Measurements from ENCODE around the gene NR2C2AP.

NR2C2AP gene

GRCh38 chr19:19203012-19203856 is at the start of gene NR2C2AP:
Gene NR2C2AP, minus strand, starts transcription at chr19:19203414. Its CDS starts 354 bp downstream, at chr19:19203060.
- DNase-seq (ENCODE audit: low read depth, low spot score): peak; percentile 83
- Histone ChIP-seq H3K27ac (peak within 1 kb of the TSS; percentile 44), H3K4me3 (peak within 1 kb of the TSS; percentile 77), H3K36me3 (ENCODE audit: insufficient read depth, low read length) (peaks cover 14% of the 10 kb centered on the region), H3K9me3 (ENCODE audit: low read depth, low read length) (no peaks in the 10 kb centered on the region), H3K9ac (ENCODE audit: insufficient read length) (peak within 1 kb of the TSS; percentile 85)
- TF ChIP-seq FOXP2 (optimal IDR thresholded peaks at IDR 0.05; ENCODE audit: control extremely low read depth, extremely low read length, insufficient read depth) (no peak), POLR2AphosphoS5 (IDR thresholded peaks at IDR 0.05; ENCODE audit: borderline replicate concordance, low read depth, low read length) (peak; percentile 83), EZH2 (IDR thresholded peaks at IDR 0.05) (no peak)

- H3K9ac ChIP-seq (ENCODE audit: insufficient read length): no peak overlapping the region
- H3K27ac ChIP-seq: no peak overlapping the region
- TF ChIP-seq EZH2 (IDR thresholded peaks at IDR 0.05) (no peak), POLR2AphosphoS5 (IDR thresholded peaks at IDR 0.05; ENCODE audit: borderline replicate concordance, low read depth, low read length) (no peak), FOXP2 (optimal IDR thresholded peaks at IDR 0.05; ENCODE audit: control extremely low read depth, extremely low read length, insufficient read depth) (no peak)
- DNase-seq (ENCODE audit: low read depth, low spot score): no peak
- no peak overlapping the region for H3K4me3 ChIP-seq
- H3K36me3 ChIP-seq (ENCODE audit: insufficient read depth, low read length): no peaks in the 10 kb centered on the region
- H3K9me3 ChIP-seq (ENCODE audit: low read depth, low read length): no peaks in the 10 kb centered on the region
Measured at GRCh38 chr19:19250196-19250801, 47.1 kb upstream of the NR2C2AP start.

GRCh38 chr19:19240476-19240875 is 37.3 kb upstream of the NR2C2AP start:
- TF ChIP-seq FOXP2 (optimal IDR thresholded peaks at IDR 0.05; ENCODE audit: control extremely low read depth, extremely low read length, insufficient read depth) (no peak), EZH2 (IDR thresholded peaks at IDR 0.05) (no peak), POLR2AphosphoS5 (IDR thresholded peaks at IDR 0.05; ENCODE audit: borderline replicate concordance, low read depth, low read length) (no peak)
- Histone ChIP-seq H3K27ac (no peak overlapping the region), H3K9me3 (ENCODE audit: low read depth, low read length) (no peaks in the 10 kb centered on the region), H3K36me3 (ENCODE audit: insufficient read depth, low read length) (no peaks in the 10 kb centered on the region), H3K4me3 (no peak overlapping the region), H3K9ac (ENCODE audit: insufficient read length) (no peak overlapping the region)
- DNase-seq (ENCODE audit: low read depth, low spot score): no peak

- Histone ChIP-seq H3K9me3 (ENCODE audit: low read depth, low read length) (no peaks in the 10 kb centered on the region), H3K27ac (no peak overlapping the region), H3K4me3 (no peak overlapping the region), H3K36me3 (ENCODE audit: insufficient read depth, low read length) (no peaks in the 10 kb centered on the region), H3K9ac (ENCODE audit: insufficient read length) (no peak overlapping the region)
- DNase-seq (ENCODE audit: low read depth, low spot score): no peak
- TF ChIP-seq POLR2AphosphoS5 (IDR thresholded peaks at IDR 0.05; ENCODE audit: borderline replicate concordance, low read depth, low read length) (no peak), EZH2 (IDR thresholded peaks at IDR 0.05) (no peak), FOXP2 (optimal IDR thresholded peaks at IDR 0.05; ENCODE audit: control extremely low read depth, extremely low read length, insufficient read depth) (no peak)
Measured at GRCh38 chr19:19239675-19240074, 36.5 kb upstream of the NR2C2AP start.

- no peak overlapping the region for H3K27ac ChIP-seq
Measured at GRCh38 chr19:19238126-19238894, 35.1 kb upstream of the NR2C2AP start.

GRCh38 chr19:19236173-19236572 is 33.0 kb upstream of the NR2C2AP start:
- no peaks in the 10 kb centered on the region for H3K36me3 ChIP-seq (ENCODE audit: insufficient read depth, low read length)
- no peak overlapping the region for H3K27ac ChIP-seq
- H3K9me3 ChIP-seq (ENCODE audit: low read depth, low read length): no peaks in the 10 kb centered on the region
- no peak for DNase-seq (ENCODE audit: low read depth, low spot score)
- H3K9ac ChIP-seq (ENCODE audit: insufficient read length): no peak overlapping the region
- no peak overlapping the region for H3K4me3 ChIP-seq
- no peak for TF ChIP-seq POLR2AphosphoS5 (IDR thresholded peaks at IDR 0.05; ENCODE audit: borderline replicate concordance, low read depth, low read length)
- no peak for TF ChIP-seq EZH2 (IDR thresholded peaks at IDR 0.05)
- no peak for TF ChIP-seq FOXP2 (optimal IDR thresholded peaks at IDR 0.05; ENCODE audit: control extremely low read depth, extremely low read length, insufficient read depth)

More at GRCh38 chr19:19238126-19238894, 35.1 kb upstream of the NR2C2AP start:
- TF ChIP-seq POLR2AphosphoS5 (IDR thresholded peaks at IDR 0.05; ENCODE audit: borderline replicate concordance, low read depth, low read length) (no peak), FOXP2 (optimal IDR thresholded peaks at IDR 0.05; ENCODE audit: control extremely low read depth, extremely low read length, insufficient read depth) (no peak), EZH2 (IDR thresholded peaks at IDR 0.05) (no peak)
- H3K9me3 ChIP-seq (ENCODE audit: low read depth, low read length): no peaks in the 10 kb centered on the region
- no peak for DNase-seq (ENCODE audit: low read depth, low spot score)
- H3K9ac ChIP-seq (ENCODE audit: insufficient read length): no peak overlapping the region
- H3K4me3 ChIP-seq: no peak overlapping the region
- H3K36me3 ChIP-seq (ENCODE audit: insufficient read depth, low read length): no peaks in the 10 kb centered on the region

- TF ChIP-seq FOXP2 (optimal IDR thresholded peaks at IDR 0.05; ENCODE audit: control extremely low read depth, extremely low read length, insufficient read depth) (no peak), EZH2 (IDR thresholded peaks at IDR 0.05) (no peak), POLR2AphosphoS5 (IDR thresholded peaks at IDR 0.05; ENCODE audit: borderline replicate concordance, low read depth, low read length) (no peak)
- no peak overlapping the region for H3K4me3 ChIP-seq
Measured at GRCh38 chr19:19234220-19234816, 31.1 kb upstream of the NR2C2AP start.

More at GRCh38 chr19:19234220-19234816, 31.1 kb upstream of the NR2C2AP start:
- no peak overlapping the region for H3K27ac ChIP-seq
- no peaks in the 10 kb centered on the region for H3K9me3 ChIP-seq (ENCODE audit: low read depth, low read length)
- no peak overlapping the region for H3K9ac ChIP-seq (ENCODE audit: insufficient read length)
- no peaks in the 10 kb centered on the region for H3K36me3 ChIP-seq (ENCODE audit: insufficient read depth, low read length)
- DNase-seq (ENCODE audit: low read depth, low spot score): no peak

Data from SK-N-MC (cell line).